ENCODE measurements around the gene AKAP11.

- TF ChIP-seq CTCF (conservative IDR thresholded peaks at IDR 0.05; ENCODE audit: low read depth in 2 of 2) (no peak), JUNB (IDR thresholded peaks at IDR 0.05; ENCODE audit: unreplicated experiment) (no peak), EZH2phosphoT487 (IDR thresholded peaks at IDR 0.05; ENCODE audit: unreplicated experiment) (no peak)
Measured at GRCh38 chr13:42239161-42239560, 32.8 kb upstream of the AKAP11 start.
